Skeletal muscle satellite cell (primary cell): ENCODE results near the gene RARA.

Experiments used
- H3K27me3 ChIP-seq: 2 replicates; pipeline ENCODE4 v1.7.0; 2013; ENCODE audit warnings: low read length; ENCODE audit not compliant: control insufficient read depth, insufficient read depth
- H3K36me3 ChIP-seq: 2 replicates; pipeline ENCODE4 v1.7.0; 2013; ENCODE audit warnings: mild to moderate bottlenecking, control low read depth, low read length; ENCODE audit not compliant: insufficient read depth
- H3K4me1 ChIP-seq: 2 replicates; pipeline ENCODE4 v1.7.0; 2013; ENCODE audit warnings: low read length; ENCODE audit not compliant: control insufficient read depth, insufficient read depth
- H3K4me2 ChIP-seq: 2 replicates; pipeline ENCODE4 v1.7.0; 2013; ENCODE audit warnings: mild to moderate bottlenecking, low read length
- H3K4me3 ChIP-seq: 2 replicates; pipeline ENCODE4 v1.7.0; 2013; ENCODE audit warnings: low read length
- H3K9ac ChIP-seq: 2 replicates; pipeline ENCODE4 v1.7.0; 2013; ENCODE audit warnings: mild to moderate bottlenecking, low read depth, low read length, moderate library complexity
- H3K9me3 ChIP-seq: replicated peaks from 2 replicates; pipeline ENCODE4 v1.7.0; 2013; ENCODE audit warnings: mild to moderate bottlenecking, control low read depth, low read length

The RARA gene

DNA sequence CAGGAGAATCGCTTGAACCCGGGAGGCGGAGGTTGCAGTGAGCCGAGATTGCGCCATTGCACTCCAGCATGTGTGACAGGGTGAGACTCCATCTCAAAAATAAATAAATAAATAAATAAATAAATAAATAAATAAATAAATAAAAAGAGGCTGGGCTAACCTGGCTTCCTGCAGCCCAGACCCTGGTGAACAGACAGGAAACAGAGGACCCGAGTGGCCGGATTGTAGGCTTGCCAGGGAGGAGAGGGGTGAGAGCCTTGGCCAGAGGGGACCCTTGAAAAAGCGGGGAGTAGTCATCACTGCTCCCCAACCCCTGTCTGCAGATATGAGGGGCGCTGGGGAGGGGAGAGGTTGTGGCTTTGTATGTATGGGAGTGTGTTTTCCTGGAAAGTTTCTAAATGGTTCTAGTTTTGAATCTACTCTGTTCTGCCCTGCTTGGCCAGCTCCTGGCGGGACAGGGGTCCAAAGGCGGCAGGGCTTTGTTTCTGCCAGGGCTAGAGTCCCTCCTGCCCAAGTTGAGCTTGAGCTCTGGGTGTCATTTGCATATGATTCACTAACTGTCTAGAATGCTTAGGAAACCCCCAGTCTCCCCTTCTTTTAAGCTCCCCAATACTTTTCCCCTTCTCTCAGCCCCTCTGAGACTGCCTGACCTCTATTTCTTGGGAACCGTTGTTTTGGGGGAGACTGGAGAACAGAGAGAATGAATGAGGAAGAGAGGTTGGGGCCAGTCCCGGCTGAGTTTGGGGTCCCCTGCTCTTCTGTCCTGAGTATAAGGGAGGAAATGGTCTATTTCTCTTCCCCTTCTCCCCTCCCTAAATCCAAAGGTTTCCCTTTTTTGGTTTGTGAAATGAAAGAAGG is 16.4 kb downstream of the RARA start:
- H3K36me3 ChIP-seq: no peaks in the 10 kb centered on the region
- peaks cover 86% of the 10 kb centered on the region for H3K4me1 ChIP-seq
- peak overlapping the region; percentile 18 for H3K9ac ChIP-seq
- H3K4me2 ChIP-seq: peak overlapping the region; percentile 58
- no peaks in the 10 kb centered on the region for H3K9me3 ChIP-seq
- no peak overlapping the region for H3K4me3 ChIP-seq
- no peaks in the 10 kb centered on the region for H3K27me3 ChIP-seq

DNA sequence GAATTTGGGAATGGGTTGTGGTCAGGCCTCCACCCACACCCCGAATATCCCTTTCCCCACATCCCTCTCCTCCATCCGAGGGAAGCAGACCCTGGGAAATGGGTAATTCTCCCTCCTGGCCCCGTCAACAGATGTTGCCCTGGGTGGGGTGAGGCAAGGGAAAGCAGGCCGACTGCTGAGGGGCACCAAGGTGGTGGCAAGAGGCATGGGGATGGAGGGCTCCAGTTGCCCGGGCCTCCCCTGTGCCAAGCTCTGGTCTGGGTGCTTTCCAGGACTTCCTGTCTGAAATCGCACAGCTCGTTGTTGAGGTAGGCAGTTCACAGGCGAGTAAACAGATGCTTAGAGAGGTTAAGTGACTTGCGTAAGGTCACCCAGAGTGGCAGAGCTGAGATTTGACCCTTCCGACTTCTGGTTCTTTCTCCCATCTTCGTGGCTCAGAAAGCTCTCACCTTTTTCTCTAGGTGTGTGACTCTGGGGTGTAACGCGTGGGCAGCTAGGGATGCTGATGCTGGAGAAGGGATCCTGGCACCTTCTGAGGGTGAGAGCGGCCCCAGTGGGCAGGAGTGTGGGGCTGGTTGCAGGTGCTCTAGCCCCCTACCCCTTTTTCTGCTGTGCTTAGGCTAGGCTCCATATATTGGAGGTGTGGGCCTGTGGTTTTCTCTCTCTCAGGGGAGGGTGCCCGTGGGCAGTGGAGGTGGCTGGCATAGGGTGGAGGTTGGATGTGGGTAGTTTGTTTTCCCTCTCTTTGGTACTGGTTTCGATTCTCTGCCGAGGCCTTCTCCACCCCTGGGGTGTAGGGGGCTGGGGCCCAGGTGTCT is 17.2 kb downstream of the RARA start:
- peak overlapping the region; percentile 58 for H3K4me2 ChIP-seq
- no peaks in the 10 kb centered on the region for H3K9me3 ChIP-seq
- peaks cover 4% of the 10 kb centered on the region for H3K36me3 ChIP-seq
- H3K9ac ChIP-seq: peak overlapping the region; percentile 18
- no peaks in the 10 kb centered on the region for H3K27me3 ChIP-seq
- peak overlapping the region; percentile 42 for H3K4me3 ChIP-seq
- H3K4me1 ChIP-seq: peaks cover 86% of the 10 kb centered on the region

DNA sequence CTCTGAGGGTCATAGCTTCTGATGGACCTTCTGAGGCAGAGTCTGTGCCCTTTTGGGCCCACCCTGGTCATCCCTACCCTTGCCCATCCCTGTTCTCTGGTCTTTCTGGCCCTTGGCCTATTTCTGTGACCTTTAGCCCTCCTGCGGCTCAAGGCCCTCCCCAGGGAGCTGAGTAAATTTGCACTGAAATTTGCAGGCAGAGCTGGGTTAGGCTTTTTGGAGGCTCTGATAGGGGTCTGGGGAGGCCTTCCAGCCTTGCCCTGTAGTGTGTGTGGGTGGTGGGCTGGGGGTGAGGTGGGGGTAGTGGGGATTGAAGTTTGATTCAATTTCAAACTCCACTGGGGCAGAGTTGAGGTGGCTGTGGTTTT is 17.8 kb downstream of the RARA start:
- peaks cover 10% of the 10 kb centered on the region for H3K36me3 ChIP-seq
- H3K9me3 ChIP-seq: no peaks in the 10 kb centered on the region
- H3K4me3 ChIP-seq: peak overlapping the region; percentile 42
- H3K9ac ChIP-seq: no peak overlapping the region
- H3K27me3 ChIP-seq: no peaks in the 10 kb centered on the region
- peak overlapping the region; percentile 58 for H3K4me2 ChIP-seq
- H3K4me1 ChIP-seq: peaks cover 86% of the 10 kb centered on the region

DNA sequence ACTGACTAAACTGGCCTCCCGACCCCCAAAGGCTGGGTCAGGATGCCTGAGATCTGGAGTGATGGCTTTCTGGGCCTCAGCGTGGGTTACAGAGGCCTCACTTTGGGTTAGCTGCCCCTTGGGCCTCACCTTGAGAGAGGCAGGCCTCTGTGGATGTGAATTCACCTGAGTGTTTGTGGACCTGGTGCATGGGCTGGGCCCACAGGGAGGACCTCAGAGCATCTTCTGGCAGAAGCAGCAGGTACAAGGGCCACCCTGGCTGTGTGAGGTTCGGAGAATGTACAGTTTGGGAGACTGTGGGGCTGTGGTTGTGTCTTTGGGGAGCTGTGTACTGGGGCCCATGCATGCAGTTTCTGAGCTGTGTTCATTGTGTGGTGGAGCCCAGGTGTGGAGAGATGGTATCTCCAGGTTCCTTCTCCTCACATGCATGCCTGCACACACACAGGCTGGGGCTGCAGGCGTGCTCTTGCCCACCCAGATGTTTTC is 18.3 kb downstream of the RARA start:
- H3K4me1 ChIP-seq: peaks cover 86% of the 10 kb centered on the region
- peak overlapping the region; percentile 58 for H3K4me2 ChIP-seq
- H3K27me3 ChIP-seq: no peaks in the 10 kb centered on the region
- H3K36me3 ChIP-seq: peaks cover 11% of the 10 kb centered on the region
- no peak overlapping the region for H3K4me3 ChIP-seq
- no peaks in the 10 kb centered on the region for H3K9me3 ChIP-seq
- H3K9ac ChIP-seq: no peak overlapping the region

DNA sequence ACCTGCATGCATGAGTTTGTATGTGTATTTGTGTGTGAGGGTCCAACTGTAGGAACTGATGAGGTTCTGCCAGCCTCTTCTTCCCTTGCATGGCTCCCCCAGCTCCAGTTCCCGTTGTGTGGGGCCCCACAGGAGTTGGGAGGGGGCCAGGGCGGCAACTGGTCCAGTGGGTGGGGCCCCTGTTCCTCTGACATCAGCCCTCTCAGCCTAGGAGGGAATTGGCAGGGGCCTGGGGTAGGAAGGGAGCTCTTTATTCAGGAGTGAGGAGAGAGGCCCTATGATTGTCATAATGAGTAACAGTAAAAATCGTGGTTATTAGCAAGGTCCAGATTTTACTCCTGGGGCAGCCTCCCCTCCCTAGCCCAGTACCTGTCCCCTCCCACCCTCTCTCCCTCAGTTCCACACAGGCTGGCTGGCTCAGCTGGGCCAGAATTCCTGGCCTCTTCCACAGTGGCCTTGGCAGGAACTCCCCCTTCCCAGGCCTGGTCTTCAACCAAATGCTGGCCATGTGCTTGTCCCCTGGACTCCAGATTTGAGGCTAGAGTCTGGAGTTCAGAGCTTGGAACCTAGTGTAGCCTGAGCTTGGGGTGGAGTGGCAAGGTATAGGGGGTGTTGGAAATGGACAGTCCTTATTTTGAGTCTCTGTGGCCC is 18.9 kb downstream of the RARA start:
- H3K9me3 ChIP-seq: no peaks in the 10 kb centered on the region
- H3K4me3 ChIP-seq: no peak overlapping the region
- H3K9ac ChIP-seq: no peak overlapping the region
- H3K36me3 ChIP-seq: peaks cover 11% of the 10 kb centered on the region
- H3K4me1 ChIP-seq: peaks cover 86% of the 10 kb centered on the region
- peak overlapping the region; percentile 58 for H3K4me2 ChIP-seq
- no peaks in the 10 kb centered on the region for H3K27me3 ChIP-seq

DNA sequence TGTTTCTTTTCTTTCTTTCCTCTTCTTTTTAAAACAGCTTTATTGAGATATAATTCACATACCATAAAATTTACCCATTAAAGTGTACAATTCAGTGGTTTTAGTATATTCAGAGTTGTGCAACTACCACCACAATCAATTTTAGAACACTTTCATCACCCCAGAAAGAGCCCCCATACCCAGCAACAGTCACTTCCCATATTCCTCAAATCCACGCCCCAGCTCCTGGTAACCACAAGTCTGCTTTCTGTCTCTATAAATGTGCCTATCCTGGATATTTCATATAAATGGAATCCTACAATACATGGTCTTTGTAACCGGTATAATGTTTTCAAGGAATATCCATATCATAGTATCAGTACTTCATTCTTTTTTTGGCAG is 19.4 kb downstream of the RARA start:
- H3K36me3 ChIP-seq: peaks cover 11% of the 10 kb centered on the region
- H3K4me1 ChIP-seq: peaks cover 82% of the 10 kb centered on the region
- H3K4me2 ChIP-seq: no peak overlapping the region
- no peak overlapping the region for H3K9ac ChIP-seq
- no peaks in the 10 kb centered on the region for H3K27me3 ChIP-seq
- H3K4me3 ChIP-seq: no peak overlapping the region
- H3K9me3 ChIP-seq: no peaks in the 10 kb centered on the region

DNA sequence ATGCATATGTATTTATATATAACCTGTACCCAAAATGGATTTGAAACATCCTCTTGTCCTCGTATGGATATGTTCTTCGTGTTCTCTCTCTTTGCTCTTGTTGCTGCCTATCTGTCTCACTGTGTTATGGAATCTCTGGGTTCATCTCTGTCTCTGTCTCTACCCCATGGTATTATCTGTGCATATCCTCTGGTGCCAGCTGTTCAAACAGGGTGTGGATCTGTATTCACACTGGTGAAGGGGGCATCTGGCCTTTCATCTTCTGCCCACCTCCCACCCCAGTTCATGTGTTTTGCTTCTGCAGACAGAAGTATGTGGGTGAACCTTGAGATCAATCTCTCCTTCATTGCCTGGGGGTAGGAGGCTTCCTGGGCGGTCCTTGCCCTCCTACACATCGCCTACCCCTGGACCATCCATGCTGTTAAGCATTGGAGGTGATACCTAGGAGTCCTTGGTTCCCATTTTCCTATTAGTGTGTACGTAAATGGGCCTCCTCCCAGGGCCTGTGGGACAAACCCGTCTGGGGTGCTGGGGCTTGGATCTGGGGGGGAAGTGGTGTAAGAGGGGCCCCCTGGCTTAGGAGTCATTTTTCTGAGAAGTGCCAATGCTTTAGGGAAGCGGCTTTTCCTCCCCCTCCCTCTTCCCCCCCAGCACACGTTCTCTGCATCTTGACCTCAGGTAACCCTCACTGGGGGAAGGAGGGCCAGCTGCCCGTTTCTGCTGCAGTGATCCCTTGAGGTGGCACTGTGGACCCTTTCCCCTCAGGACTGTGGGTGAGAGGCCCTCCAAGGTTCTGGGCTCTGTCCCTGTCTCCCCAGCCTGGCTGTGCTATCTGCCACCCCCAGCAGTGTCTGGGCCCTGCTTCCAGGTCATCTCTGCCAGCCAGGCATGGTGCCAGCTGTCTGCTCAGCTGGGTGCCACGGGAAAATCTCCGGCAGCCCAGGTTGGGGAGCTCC is 21.1 kb downstream of the RARA start:
- H3K4me3 ChIP-seq: no peak overlapping the region
- H3K36me3 ChIP-seq: peaks cover 11% of the 10 kb centered on the region
- no peaks in the 10 kb centered on the region for H3K27me3 ChIP-seq
- H3K9me3 ChIP-seq: no peaks in the 10 kb centered on the region
- H3K4me2 ChIP-seq: peak overlapping the region; percentile 28
- H3K4me1 ChIP-seq: peaks cover 82% of the 10 kb centered on the region
- no peak overlapping the region for H3K9ac ChIP-seq

DNA sequence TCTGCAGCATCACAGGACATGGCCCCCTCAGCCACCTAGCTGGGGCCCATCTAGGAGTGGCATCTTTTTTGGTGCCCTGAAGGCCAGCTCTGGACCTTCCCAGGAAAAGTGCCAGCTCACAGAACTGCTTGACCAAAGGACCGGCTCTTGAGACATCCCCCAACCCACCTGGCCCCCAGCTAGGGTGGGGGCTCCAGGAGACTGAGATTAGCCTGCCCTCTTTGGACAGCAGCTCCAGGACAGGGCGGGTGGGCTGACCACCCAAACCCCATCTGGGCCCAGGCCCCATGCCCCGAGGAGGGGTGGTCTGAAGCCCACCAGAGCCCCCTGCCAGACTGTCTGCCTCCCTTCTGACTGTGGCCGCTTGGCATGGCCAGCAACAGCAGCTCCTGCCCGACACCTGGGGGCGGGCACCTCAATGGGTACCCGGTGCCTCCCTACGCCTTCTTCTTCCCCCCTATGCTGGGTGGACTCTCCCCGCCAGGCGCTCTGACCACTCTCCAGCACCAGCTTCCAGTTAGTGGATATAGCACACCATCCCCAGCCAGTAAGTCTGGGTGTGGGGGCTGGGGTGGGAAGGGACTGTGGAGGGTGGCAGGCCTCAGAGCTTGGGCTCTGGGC is 22.0 kb downstream of the RARA start:
- Histone ChIP-seq H3K9me3 (no peaks in the 10 kb centered on the region), H3K4me1 (peaks cover 81% of the 10 kb centered on the region), H3K4me2 (no peak overlapping the region), H3K27me3 (no peaks in the 10 kb centered on the region), H3K4me3 (no peak overlapping the region), H3K9ac (no peak overlapping the region), H3K36me3 (peaks cover 11% of the 10 kb centered on the region)

DNA sequence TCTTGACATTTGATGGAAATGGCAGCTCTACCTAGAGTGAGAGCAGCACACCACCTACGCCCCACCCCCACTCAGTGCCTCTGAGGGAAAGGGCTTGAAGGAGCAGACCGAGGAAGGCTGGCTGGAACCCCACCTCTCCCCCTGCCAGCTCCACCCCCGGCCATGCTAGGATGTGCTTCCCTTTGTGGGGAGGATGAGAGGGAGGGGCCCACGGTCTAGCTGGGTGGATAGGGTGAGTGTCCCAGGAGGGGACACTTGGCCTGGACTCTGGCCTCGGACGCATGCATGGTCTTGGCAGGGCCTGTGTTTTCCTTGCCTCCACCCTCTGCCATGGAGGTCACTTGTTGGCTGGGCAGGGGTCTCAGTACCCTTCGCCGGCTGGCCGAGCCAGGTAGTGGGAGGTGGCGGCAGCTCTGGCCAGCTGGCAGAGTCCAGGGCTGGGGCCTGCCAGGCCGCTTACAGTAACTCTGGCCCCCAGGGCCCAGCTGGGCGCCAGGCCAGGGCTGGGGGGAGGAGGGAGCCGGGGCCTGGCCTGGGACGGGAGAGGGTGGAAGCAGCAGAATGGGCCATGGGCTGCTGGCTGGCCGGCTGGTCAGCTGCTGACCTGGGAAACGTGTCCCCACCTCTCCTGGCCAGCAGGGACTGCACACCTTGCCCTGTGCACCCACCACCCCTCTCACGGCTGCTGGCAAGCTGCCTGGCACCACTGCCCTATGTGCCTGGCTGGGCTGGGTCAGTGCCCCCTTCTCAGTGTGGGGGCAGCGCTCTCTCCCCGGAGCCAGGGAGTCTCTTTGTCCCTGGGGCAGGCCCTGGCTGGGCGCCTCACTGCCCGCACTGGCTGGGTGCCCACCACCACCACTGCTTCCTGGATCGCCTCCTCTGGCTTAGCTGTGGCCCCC is 23.0 kb downstream of the RARA start:
- Histone ChIP-seq H3K27me3 (no peaks in the 10 kb centered on the region), H3K36me3 (peaks cover 11% of the 10 kb centered on the region), H3K4me1 (peaks cover 73% of the 10 kb centered on the region), H3K9me3 (no peaks in the 10 kb centered on the region), H3K4me2 (peak overlapping the region; percentile 77), H3K9ac (peak overlapping the region; percentile 21), H3K4me3 (peak overlapping the region; percentile 39)
